HepG2 (cell line): ENCODE data around the gene BRAF. TPM values are rescaled to one million over a fixed set of nuclear protein-coding genes. Genes with fewer than 3 reads are reported as not detected.

Experiments
- FOXO1 ChIP-seq: sonication (generic); formaldehyde crosslinking; IDR thresholded peaks from 2 replicates; pipeline ENCODE4 v1.4.0; 2020; ENCODE audit warnings: missing genetic modification reagents
- GTF3A ChIP-seq: sonication (generic); formaldehyde crosslinking; conservative IDR thresholded peaks from 2 replicates; pipeline ENCODE4 v1.4.0; 2020; ENCODE audit warnings: mild to moderate bottlenecking, missing genetic modification reagents
- KLF9 ChIP-seq: IDR thresholded peaks from 2 replicates; pipeline ENCODE4 v1.6.1; 2016; ENCODE audit warnings: low read depth
- MATR3 ChIP-seq: sonication (generic); formaldehyde crosslinking; IDR thresholded peaks from 2 replicates; pipeline ENCODE4 v1.4.0; 2020; ENCODE audit warnings: missing genetic modification reagents
- MBD4 ChIP-seq: IDR thresholded peaks from 2 replicates; pipeline ENCODE4 v1.6.1; 2012; ENCODE audit warnings: low read length, inconsistent platforms, borderline replicate concordance
- PHF20 ChIP-seq: sonication (generic); formaldehyde crosslinking; IDR thresholded peaks from 2 replicates; pipeline ENCODE4 v1.5.0; 2020; ENCODE audit warnings: mild to moderate bottlenecking, missing genetic modification reagents
- PHF21A ChIP-seq: sonication (generic); formaldehyde crosslinking; IDR thresholded peaks from 2 replicates; pipeline ENCODE4 v1.5.0; 2020; ENCODE audit warnings: mild to moderate bottlenecking, missing genetic modification reagents
- SALL1 ChIP-seq: sonication (generic); formaldehyde crosslinking; IDR thresholded peaks from 2 replicates; pipeline ENCODE4 v1.8.0; 2022; ENCODE audit warnings: mild to moderate bottlenecking, missing genetic modification reagents
- SMAD9 ChIP-seq: sonication (generic); formaldehyde crosslinking; IDR thresholded peaks from 2 replicates; pipeline ENCODE4 v1.5.1; 2020; ENCODE audit warnings: mild to moderate bottlenecking, missing genetic modification reagents
- XBP1 ChIP-seq: sonication (generic); formaldehyde crosslinking; IDR thresholded peaks from 2 replicates; pipeline ENCODE4 v1.5.0; 2020; ENCODE audit warnings: missing genetic modification reagents
- ZBTB1 ChIP-seq: sonication (generic); formaldehyde crosslinking; IDR thresholded peaks from 2 replicates; pipeline ENCODE4 v1.4.0; 2020; ENCODE audit warnings: missing genetic modification reagents, borderline replicate concordance
- ZBTB3 ChIP-seq: sonication (generic); formaldehyde crosslinking; IDR thresholded peaks from 2 replicates; pipeline ENCODE4 v1.4.0; 2020; ENCODE audit warnings: low read depth, mild to moderate bottlenecking, moderate library complexity, missing genetic modification reagents, borderline replicate concordance
- ZMYM4 ChIP-seq: sonication (generic); formaldehyde crosslinking; IDR thresholded peaks from 2 replicates; pipeline ENCODE4 v1.8.1; 2023; ENCODE audit warnings: mild to moderate bottlenecking, missing genetic modification reagents
- ZNF317 ChIP-seq: sonication (generic); formaldehyde crosslinking; IDR thresholded peaks from 2 replicates; pipeline ENCODE4 v1.5.0; 2020; ENCODE audit warnings: mild to moderate bottlenecking, missing genetic modification reagents
- ZNF329 ChIP-seq: sonication (generic); formaldehyde crosslinking; IDR thresholded peaks from 2 replicates; pipeline ENCODE4 v1.9.0; 2021; ENCODE audit warnings: low read depth, mild to moderate bottlenecking, missing genetic modification reagents
- ZNF598 ChIP-seq: sonication (generic); formaldehyde crosslinking; IDR thresholded peaks from 2 replicates; pipeline ENCODE4 v1.5.1; 2020; ENCODE audit warnings: mild to moderate bottlenecking, missing genetic modification reagents, borderline replicate concordance
- ZNF629 ChIP-seq: sonication (generic); formaldehyde crosslinking; conservative IDR thresholded peaks from 2 replicates; pipeline ENCODE4 v1.5.0; 2020; ENCODE audit warnings: missing genetic modification reagents
- polyA plus RNA-seq, 8 experiments: library from polyadenylated mRNA; depleted of rRNA in 3 of 8; stranded (reverse) in 7 of 8; unstranded in 1 of 8; fragments of >200 nt; fragmentation: Illumina TruSeq in 4 of 8; extraction: Trizol in 4 of 8; gene quantifications; 2 replicates each; pipeline versions ENCODE4 v1.2.1 to v1.2.3, GENCODE V29; 2011 to 2016; ENCODE audit warnings: low read depth in 4 of 8, missing spikeins in 1 of 8, mixed read lengths in 1 of 8; ENCODE audit not compliant: insufficient read depth in 1 of 8
- total RNA-seq, 5 experiments: library from RNA; depleted of rRNA; stranded (reverse); fragments of >200 nt; fragmentation: Illumina TruSeq; extraction: Trizol; gene quantifications; 2 replicates each; pipeline ENCODE4 v1.2.3, GENCODE V29; 2016; ENCODE audit warnings: low read depth in 1 of 5
- TF ChIP-seq, protein P1 (sequence below): sonication (generic); formaldehyde crosslinking; IDR thresholded peaks from 2 replicates; pipeline ENCODE4 v1.4.0; 2020; ENCODE audit warnings: missing genetic modification reagents
- TF ChIP-seq, protein P2 (sequence below): sonication (generic); formaldehyde crosslinking; IDR thresholded peaks from 2 replicates; pipeline ENCODE4 v1.4.0; 2020; ENCODE audit warnings: missing genetic modification reagents, mild to moderate bottlenecking, borderline replicate concordance
- TF ChIP-seq, protein P3 (sequence below): sonication (generic); formaldehyde crosslinking; IDR thresholded peaks from 2 replicates; pipeline ENCODE4 v1.4.0; 2020; ENCODE audit warnings: low read depth, missing genetic modification reagents
- TF ChIP-seq, protein P4 (sequence below): sonication (generic); formaldehyde crosslinking; IDR thresholded peaks from 2 replicates; pipeline ENCODE4 v1.4.0; 2020; ENCODE audit warnings: missing genetic modification reagents

The BRAF gene
- total and polyA plus RNA-seq, 2 of the 13 experiments (the other 11 are each of a cell fraction or from before 2014, with no cell fraction given), result 12.5 to 13.4 TPM

DNA sequence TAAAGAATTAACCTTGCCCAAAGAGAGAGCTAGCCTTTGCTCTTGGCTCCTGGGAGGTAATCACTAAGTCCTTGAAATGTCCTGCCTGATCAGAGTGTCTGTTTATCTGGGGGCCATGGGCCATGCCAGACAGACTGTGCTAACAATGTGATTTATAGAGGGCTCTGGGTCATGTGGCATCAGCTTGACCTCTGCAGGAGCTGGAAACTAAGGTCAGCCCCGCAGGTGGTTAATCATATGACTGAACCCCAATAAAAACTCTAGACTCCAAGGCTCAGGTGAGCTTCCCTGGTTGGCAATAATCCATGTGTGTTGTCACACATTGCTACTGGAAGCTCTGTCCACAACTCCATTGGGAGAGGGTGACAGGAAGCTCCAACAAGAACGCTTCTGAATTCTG lies 180.7 kb downstream of the BRAF start (continued):
- TF ChIP-seq, protein P1, sequence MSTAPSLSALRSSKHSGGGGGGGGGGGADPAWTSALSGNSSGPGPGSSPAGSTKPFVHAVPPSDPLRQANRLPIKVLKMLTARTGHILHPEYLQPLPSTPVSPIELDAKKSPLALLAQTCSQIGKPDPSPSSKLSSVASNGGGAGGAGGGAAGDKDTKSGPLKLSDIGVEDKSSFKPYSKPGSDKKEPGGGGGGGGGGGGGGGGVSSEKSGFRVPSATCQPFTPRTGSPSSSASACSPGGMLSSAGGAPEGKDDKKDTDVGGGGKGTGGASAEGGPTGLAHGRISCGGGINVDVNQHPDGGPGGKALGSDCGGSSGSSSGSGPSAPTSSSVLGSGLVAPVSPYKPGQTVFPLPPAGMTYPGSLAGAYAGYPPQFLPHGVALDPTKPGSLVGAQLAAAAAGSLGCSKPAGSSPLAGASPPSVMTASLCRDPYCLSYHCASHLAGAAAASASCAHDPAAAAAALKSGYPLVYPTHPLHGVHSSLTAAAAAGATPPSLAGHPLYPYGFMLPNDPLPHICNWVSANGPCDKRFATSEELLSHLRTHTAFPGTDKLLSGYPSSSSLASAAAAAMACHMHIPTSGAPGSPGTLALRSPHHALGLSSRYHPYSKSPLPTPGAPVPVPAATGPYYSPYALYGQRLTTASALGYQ, result no peak
- TF ChIP-seq PHF21A (peak; percentile 73), KLF9 (CRISPR knock-in tag) (no peak), FOXO1 (peak; percentile 65; the same call in 1 of the 2 replicates), MBD4 (no peak), ZBTB1 (no peak), ZNF329 (CRISPR knock-in tag) (no peak), XBP1 (CRISPR knock-in tag) (no peak), ZNF598 (CRISPR knock-in tag) (no peak), ZNF629 (CRISPR knock-in tag) (no peak), ZBTB3 (no peak), ZMYM4 (CRISPR knock-in tag) (peak; percentile 93), SALL1 (peak; percentile 93), GTF3A (CRISPR knock-in tag) (no peak), MATR3 (CRISPR knock-in tag) (no peak), ZNF317 (CRISPR knock-in tag) (peak; percentile 45; the same call in 1 of the 2 replicates), SMAD9 (CRISPR knock-in tag) (no peak), PHF20 (CRISPR knock-in tag) (no peak)
- TF ChIP-seq, protein P2, sequence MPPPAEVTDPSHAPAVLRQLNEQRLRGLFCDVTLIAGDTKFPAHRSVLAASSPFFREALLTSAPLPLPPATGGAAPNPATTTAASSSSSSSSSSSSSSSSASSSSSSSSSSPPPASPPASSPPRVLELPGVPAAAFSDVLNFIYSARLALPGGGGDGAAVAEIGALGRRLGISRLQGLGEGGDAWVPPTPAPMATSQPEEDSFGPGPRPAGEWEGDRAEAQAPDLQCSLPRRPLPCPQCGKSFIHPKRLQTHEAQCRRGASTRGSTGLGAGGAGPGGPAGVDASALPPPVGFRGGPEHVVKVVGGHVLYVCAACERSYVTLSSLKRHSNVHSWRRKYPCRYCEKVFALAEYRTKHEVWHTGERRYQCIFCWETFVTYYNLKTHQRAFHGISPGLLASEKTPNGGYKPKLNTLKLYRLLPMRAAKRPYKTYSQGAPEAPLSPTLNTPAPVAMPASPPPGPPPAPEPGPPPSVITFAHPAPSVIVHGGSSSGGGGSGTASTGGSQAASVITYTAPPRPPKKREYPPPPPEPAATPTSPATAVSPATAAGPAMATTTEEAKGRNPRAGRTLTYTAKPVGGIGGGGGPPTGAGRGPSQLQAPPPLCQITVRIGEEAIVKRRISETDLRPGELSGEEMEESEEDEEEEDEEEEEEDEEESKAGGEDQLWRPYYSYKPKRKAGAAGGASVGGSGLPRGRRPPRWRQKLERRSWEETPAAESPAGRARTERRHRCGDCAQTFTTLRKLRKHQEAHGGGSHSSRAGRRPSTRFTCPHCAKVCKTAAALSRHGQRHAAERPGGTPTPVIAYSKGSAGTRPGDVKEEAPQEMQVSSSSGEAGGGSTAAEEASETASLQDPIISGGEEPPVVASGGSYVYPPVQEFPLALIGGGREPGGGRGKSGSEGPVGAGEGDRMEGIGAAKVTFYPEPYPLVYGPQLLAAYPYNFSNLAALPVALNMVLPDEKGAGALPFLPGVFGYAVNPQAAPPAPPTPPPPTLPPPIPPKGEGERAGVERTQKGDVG, result no peak
- TF ChIP-seq, protein P3, sequence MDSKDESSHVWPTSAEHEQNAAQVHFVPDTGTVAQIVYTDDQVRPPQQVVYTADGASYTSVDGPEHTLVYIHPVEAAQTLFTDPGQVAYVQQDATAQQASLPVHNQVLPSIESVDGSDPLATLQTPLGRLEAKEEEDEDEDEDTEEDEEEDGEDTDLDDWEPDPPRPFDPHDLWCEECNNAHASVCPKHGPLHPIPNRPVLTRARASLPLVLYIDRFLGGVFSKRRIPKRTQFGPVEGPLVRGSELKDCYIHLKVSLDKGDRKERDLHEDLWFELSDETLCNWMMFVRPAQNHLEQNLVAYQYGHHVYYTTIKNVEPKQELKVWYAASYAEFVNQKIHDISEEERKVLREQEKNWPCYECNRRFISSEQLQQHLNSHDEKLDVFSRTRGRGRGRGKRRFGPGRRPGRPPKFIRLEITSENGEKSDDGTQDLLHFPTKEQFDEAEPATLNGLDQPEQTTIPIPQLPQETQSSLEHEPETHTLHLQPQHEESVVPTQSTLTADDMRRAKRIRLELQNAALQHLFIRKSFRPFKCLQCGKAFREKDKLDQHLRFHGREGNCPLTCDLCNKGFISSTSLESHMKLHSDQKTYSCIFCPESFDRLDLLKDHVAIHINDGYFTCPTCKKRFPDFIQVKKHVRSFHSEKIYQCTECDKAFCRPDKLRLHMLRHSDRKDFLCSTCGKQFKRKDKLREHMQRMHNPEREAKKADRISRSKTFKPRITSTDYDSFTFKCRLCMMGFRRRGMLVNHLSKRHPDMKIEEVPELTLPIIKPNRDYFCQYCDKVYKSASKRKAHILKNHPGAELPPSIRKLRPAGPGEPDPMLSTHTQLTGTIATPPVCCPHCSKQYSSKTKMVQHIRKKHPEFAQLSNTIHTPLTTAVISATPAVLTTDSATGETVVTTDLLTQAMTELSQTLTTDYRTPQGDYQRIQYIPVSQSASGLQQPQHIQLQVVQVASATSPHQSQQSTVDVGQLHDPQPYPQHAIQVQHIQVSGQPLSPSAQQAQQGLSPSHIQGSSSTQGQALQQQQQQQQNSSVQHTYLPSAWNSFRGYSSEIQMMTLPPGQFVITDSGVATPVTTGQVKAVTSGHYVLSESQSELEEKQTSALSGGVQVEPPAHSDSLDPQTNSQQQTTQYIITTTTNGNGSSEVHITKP (CRISPR knock-in tag), result no peak
- TF ChIP-seq, protein P4, sequence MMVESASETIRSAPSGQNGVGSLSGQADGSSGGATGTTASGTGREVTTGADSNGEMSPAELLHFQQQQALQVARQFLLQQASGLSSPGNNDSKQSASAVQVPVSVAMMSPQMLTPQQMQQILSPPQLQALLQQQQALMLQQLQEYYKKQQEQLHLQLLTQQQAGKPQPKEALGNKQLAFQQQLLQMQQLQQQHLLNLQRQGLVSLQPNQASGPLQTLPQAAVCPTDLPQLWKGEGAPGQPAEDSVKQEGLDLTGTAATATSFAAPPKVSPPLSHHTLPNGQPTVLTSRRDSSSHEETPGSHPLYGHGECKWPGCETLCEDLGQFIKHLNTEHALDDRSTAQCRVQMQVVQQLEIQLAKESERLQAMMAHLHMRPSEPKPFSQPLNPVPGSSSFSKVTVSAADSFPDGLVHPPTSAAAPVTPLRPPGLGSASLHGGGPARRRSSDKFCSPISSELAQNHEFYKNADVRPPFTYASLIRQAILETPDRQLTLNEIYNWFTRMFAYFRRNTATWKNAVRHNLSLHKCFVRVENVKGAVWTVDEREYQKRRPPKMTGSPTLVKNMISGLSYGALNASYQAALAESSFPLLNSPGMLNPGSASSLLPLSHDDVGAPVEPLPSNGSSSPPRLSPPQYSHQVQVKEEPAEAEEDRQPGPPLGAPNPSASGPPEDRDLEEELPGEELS (CRISPR knock-in tag), result peak; percentile 62
